GM20000 (cell line): Measurements from ENCODE around the gene ACE.

Source experiments
- DNase-seq: peaks from one replicate; pipeline ENCODE4 v3.0.0; 2012; ENCODE audit warnings: low spot score
- TF ChIP-seq, protein P1 (sequence below): IDR thresholded peaks from 2 replicates; pipeline ENCODE4 v1.5.1; 2012; ENCODE audit warnings: mild to moderate bottlenecking, control low read depth; ENCODE audit errors: extremely low read depth, missing control alignments

ACE gene

DNA sequence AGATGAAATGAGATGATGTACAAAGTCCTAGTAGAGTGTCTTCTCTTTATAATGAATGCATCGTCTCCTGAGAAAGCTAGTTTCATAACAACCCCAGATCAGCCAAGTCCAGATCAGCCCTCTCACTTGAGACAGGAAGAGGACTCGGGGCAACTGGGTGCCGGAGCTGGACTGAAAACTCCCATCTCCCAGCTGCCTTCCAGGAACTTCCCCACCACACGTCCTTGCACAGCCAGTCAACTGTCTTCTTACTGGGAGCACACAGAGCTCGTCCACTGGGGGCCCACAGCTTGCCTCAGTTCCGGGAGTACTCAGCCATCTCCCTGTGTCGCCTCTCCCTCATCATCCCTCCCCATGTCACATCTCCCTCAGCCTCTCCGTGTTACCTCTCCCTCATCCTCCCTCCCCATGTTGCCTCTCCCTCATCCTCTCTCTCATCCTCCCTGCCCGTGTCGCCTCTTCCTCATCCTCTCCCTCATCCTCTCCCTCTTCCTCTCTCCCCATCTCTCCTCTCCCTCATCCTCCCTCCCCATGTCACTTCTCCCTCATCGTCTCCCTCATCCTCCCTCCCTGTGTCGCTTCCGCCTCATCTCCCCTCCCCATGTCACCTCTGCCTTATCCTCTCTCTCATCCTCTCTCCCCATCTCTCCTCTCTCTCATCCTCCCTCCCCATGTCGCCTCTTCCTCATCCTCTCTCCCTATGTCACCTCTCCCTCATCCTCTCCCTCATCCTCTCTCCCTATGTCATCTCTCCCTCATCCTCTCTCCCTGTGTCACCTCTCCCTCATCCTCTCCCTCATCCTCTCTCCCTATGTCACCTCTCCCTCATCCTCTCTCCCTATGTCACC lies 23.9 kb downstream of the ACE start:
- TF ChIP-seq, protein P1, sequence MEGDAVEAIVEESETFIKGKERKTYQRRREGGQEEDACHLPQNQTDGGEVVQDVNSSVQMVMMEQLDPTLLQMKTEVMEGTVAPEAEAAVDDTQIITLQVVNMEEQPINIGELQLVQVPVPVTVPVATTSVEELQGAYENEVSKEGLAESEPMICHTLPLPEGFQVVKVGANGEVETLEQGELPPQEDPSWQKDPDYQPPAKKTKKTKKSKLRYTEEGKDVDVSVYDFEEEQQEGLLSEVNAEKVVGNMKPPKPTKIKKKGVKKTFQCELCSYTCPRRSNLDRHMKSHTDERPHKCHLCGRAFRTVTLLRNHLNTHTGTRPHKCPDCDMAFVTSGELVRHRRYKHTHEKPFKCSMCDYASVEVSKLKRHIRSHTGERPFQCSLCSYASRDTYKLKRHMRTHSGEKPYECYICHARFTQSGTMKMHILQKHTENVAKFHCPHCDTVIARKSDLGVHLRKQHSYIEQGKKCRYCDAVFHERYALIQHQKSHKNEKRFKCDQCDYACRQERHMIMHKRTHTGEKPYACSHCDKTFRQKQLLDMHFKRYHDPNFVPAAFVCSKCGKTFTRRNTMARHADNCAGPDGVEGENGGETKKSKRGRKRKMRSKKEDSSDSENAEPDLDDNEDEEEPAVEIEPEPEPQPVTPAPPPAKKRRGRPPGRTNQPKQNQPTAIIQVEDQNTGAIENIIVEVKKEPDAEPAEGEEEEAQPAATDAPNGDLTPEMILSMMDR = no peak

DNA sequence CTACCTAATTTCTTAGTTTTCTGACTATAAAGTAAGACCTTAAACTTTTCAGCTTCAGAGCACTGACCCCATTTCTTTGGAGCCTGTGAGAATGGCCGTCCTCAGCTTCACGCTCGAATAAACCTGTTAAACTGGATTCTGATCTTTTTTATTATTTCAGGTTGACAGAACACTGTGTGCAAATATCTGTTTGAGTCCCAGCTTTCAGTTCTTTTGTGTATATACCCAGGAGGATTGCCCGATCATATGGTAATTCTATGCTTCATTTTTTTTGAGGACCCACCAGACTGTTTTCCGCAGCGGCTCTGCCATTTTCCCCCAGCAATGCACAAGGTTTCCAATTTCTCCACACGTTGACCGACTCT lies 26.5 kb downstream of the ACE start:
- no peak for DNase-seq
- TF ChIP-seq, protein P1 = no peak

More for the DNA sequence above, 23.9 kb downstream of the ACE start:
- DNase-seq = no peak

DNA sequence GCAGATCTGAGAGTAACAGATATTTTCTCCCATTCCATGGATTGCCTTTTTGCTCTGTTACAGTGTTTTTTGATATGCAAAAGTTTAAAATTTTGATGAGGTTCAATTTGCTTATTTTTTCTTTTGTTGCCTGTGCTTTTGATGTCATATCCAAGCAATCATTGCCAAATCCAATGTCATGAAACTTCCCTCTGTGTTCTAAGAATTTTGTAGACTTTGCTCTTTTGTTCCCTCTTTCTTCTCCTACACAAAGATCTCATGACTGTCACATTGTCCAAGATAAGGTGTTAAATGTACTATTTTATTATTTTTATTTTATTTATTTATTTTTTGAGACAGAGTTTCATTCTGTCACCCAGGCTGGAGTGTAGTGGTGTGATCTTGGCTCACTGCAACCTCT lies 27.4 kb downstream of the ACE start:
- TF ChIP-seq, protein P1 = no peak
- DNase-seq = no peak

DNA sequence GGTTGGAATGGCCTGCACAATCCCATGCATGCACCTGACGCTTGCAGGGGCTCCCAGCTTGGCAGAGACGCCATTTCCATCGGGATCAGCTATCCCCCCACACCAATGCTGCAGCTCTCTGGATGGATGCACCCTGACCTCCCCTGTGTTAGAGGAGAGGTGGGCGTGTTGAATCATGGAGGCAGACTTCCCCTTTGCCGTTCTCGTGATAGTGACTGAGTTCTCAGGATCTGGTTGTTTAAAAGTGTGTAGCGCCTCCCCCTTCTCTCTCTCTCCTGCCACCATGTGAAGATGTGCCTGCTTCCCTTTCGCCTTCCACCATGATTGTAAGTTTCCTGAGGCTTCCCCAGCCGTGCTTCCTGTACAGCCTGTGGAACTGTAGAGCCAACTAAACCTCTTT lies 28.5 kb downstream of the ACE start:
- no peak for DNase-seq
- TF ChIP-seq, protein P1 = no peak

DNA sequence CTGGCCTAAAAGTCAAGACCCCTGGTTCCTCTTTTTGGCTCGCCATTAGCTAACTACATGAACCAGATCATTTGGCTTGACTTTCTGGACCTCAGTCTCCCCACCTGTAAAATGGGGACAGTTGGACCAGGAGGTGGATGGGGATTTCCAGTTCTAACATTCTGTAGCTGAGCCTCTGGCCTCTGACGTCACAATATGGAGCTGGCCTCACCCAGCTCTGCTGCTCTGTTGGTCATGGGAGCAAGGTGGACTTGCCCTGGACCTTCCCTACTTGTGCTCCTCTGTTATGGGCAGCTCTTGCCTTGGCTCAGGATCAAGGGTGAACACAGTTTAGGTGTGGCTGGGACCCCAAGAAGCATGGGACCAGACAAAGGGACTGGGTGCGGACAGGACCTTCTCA lies 29.8 kb downstream of the ACE start:
- TF ChIP-seq, protein P1 = no peak
- DNase-seq = no peak

DNA sequence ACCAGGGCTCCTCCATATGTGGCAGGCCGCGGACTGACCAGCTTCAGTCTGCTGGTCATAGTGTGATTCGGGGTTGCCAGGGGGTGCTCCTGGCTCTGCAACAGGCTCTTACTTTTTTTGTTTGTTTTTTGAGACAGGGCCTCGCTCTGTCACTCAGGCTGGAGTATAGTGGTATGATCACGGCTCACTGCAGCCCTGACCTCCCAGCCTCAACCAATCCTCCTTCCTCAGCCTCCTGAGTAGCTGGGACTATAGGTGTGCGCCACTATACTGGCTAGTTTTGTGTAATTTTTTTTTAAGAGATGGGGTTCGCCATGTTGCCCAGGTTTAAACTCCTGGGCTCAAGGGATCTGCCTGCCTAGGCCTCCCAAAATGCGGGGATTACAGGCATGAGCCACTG lies 34.5 kb downstream of the ACE start:
- DNase-seq = no peak
- TF ChIP-seq, protein P1 = no peak

DNA sequence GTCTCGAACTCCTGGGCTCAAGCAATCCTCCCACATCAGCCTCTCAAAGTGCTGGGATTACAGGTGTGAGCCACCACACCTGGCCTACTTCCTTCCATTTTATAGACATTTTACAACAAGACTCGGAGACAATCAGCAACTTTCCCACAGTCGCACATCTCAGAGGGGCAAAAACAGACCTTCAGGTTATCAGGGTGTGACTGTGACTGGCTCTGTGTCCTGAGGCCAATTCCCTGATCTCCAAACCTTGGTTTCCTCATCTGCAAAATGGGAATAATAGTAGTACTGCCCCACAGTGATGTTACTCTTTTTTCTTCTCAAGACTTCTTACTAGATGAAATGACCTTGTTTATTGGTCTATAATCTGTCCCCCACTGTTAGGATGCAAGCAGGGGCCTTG lies 35.5 kb downstream of the ACE start:
- TF ChIP-seq, protein P1 = no peak
- DNase-seq = no peak
